ENCODE data around the gene TPCN2. TPM values are rescaled to one million over a fixed set of nuclear protein-coding genes. Genes with fewer than 3 reads are reported as not detected.

The TPCN2 gene
- total RNA-seq: 11.4 and 14.2 TPM in 2 replicates

DNA sequence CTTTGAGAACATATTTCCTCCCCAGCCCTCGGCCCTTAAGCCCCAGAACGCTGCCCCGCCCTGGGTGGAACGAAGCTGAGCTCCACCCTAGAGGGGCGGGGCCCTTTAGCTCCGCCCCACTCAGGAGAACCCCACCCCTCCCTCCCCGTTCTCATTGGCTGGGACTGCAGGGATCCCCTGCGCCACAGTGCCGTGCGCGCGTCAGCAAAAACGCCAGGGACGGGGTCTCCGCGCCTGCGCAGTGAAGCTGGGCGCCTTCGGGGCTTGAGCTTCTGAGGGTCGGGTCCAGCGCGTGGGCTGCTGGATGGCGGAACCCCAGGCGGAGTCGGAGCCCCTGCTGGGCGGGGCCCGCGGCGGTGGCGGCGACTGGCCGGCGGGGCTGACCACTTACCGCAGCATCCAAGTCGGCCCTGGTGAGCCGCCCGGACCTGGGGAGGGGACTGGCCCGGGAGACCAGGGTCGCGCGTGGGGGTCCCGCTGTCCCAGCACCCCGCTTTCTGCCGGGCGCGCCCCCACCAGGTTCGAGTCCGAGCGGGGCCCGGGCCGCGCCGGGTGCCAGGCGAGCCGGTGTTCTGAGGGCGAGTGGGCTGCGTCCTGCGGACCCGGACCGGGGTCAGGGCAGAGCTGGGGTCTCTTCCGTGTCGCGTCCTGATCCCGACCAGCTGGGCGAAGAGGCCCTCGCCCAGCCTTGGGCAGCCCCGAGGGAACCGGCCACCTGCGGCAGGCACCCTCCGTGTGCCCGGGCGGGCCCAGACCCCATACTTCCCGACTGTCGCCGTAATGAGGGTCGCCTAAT lies at the start of gene TPCN2:
Gene TPCN2, plus strand, starts transcription at position 239 of the 796 bp plus-strand sequence. Its CDS starts 66 bp downstream, at position 305.

DNA sequence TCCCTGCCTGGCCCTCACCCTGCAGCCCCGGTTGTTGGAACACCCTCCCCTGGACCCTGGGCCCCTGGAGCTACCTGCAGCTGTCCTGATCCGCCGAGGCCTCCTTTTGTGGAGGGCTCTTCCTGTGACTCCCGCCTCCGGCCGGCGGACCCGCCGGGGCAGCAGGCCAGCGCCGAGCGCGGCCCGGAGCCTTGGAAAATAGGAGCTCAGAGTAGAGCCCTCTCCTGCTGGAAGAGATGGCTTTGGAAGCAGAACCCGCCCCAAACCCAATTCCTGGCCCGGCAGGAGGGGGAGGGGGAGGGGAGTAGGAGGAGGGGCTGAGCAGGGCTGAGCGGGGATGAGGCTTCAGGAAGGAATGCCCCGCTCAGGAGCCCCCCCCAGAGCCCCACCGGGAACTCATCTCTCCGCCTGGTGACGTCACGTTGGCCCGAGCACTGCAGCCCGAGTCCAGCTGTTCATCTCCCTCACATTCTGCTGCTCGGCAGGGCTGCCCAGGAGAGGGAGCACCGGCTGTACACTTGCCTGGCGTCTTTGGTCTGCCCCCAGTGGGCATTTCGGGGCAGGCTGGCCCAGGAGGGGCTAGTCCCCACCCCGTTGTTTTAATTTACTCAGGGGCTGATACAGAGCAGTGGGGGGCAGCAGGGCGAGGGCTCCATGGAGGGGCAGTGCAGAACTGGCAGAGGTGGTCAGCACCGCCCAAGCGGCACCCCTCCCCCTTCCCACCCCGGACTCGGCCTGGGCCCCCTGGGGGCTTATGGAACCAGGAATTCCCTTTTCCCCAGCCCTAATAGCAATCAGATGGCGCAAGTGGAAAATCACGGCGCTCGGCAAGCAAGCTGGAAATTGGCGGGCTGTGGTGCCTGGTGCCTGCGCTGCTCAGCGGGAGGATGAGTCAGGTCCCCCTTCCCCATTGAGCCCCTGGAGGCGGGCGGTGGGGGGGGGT lies 35.5 kb upstream of the TPCN2 start, which contains the start of gene MRGPRF:
Gene MRGPRF, minus strand, starts transcription at position 238 of the 943 bp plus-strand sequence. CDS start 3,345 bp downstream, outside the sequence.

DNA sequence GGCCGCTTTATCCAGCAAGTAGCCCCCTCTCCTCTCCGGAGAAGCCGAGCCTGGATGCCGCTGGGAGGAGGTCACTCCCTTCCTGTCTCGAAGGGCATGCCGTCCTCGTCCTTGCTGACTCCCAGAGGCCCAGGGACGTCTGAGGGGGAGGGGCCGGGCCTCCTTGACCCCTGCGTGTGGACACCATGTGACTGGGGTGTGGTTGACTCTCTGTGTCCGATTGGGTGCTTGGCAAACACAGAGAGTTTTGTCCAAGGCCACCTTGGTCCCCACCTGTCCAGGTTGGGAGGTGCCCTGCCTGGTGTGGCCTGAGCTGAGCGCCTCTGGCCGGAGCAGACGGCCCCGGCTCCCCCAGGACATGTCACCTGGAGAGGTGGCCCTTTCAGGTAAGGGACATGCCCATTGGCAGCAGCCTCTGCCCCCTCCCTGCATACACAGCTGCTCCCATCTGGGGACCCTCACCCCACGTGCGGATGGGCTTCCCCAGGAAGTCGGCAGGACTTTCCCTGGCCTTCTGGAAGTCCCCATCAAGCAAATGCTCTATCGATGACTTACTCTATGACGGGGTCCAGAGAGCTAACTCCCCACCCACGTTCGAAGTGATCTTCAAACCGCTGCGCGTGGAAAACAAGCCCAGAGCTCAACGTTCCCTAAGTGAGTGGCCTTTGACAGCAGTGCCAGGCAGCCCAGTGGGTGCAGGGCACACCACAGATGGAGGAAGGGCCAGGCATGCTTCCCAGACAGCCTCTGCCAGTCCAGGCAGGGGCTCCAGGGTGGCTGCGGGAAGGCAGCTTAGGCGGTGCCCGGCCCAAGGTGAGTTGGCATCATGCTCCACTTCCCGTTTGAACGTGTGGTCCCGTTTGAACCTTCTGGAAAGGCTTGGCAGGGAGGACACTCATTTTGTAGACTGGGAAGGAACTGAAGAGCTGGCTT lies 106.8 kb downstream of the TPCN2 start, which contains the start of gene SMIM38:
Gene SMIM38, plus strand, starts transcription at position 634 of the 933 bp plus-strand sequence. CDS start 1,912 bp downstream, outside the sequence.

Small RNAs within 50 kb of the gene (small RNA-seq; reads per million reads assigned to genes)
- 0.19 reads per million for gene MIR3164

Other genes with a start within 250 kb of the TPCN2 start
- gene CPT1A, start 207.0 kb upstream of the TPCN2 start, total RNA-seq: 76.0 and 84.3 TPM in 2 replicates
- 62.3 and 82.0 TPM in 2 replicates for gene MRPL21, start 145.1 kb upstream of the TPCN2 start, total RNA-seq
- gene IGHMBP2, start 145.0 kb upstream of the TPCN2 start, total RNA-seq: 11.1 and 15.4 TPM in 2 replicates
- gene MRGPRD, start 67.9 kb upstream of the TPCN2 start, total RNA-seq: not detected in 2 replicates
- 0.10 and 0.33 TPM in 2 replicates for gene MRGPRF, start 35.7 kb upstream of the TPCN2 start, total RNA-seq
- 0.33 TPM in 1 of 2 replicates, not detected in the other for gene SMIM38, start 107.0 kb downstream of the TPCN2 start, total RNA-seq
- 0.33 and 1.5 TPM in 2 replicates for gene MYEOV, start 245.2 kb downstream of the TPCN2 start, total RNA-seq